Neutrophil (primary cell): ENCODE results near the gene CACNG1.

Source experiments
- H3K27ac ChIP-seq: fragments of 200-600 bp; sonication (generic); 2 replicates; pipeline ENCODE4 v1.5.1; 2016; ENCODE audit warnings: mild to moderate bottlenecking, moderate library complexity
- H3K27me3 ChIP-seq: fragments of 200-600 bp; sonication (generic); 2 replicates; pipeline ENCODE4 v1.6.0; 2016; ENCODE audit warnings: mild to moderate bottlenecking
- H3K36me3 ChIP-seq: fragments of 200-600 bp; sonication (generic); 2 replicates; pipeline ENCODE4 v1.5.1; 2017
- H3K4me1 ChIP-seq, 2 experiments: fragments of 200-600 bp in 1 of 2; sonication (generic) in 1 of 2; 1 replicate in 1 of 2; 2 replicates in 1 of 2; pipeline versions ENCODE4 v1.5.1 to v1.6.1; 2013 to 2016; ENCODE audit warnings: low read depth in 1 of 2, low read length in 1 of 2, mild to moderate bottlenecking in 1 of 2, moderate library complexity in 1 of 2; ENCODE audit not compliant: control insufficient read depth in 1 of 2, insufficient read depth in 1 of 2
- H3K4me3 ChIP-seq, 2 experiments: fragments of 200-600 bp in 1 of 2; sonication (generic) in 1 of 2; 1 replicate in 1 of 2; 2 replicates in 1 of 2; pipeline ENCODE4 v1.5.1; 2013 to 2016; ENCODE audit warnings: low read depth in 1 of 2, low read length in 1 of 2, mild to moderate bottlenecking in 1 of 2, moderate library complexity in 1 of 2
- H3K9me3 ChIP-seq: fragments of 200-600 bp; sonication (generic); 2 replicates; pipeline ENCODE4 v1.5.1; 2016
- CTCF ChIP-seq: fragments of 200-600 bp; sonication (generic); IDR thresholded peaks from 2 replicates; pipeline ENCODE4 v1.5.1; 2016; ENCODE audit warnings: antibody characterized with exemption

CACNG1 gene

GRCh38 chr17:67004181-67004580 is 40.2 kb upstream of the CACNG1 start:
- Histone ChIP-seq H3K27ac (no peak overlapping the region), H3K36me3 (no peaks in the 10 kb centered on the region), H3K9me3 (no peaks in the 10 kb centered on the region), H3K4me3 (no peak overlapping the region), H3K4me1 (no peaks in the 10 kb centered on the region), H3K27me3 (no peaks in the 10 kb centered on the region)
- TF ChIP-seq CTCF: no peak

- Histone ChIP-seq H3K27ac (no peak overlapping the region), H3K4me3 (no peak overlapping the region), H3K27me3 (no peaks in the 10 kb centered on the region), H3K9me3 (no peaks in the 10 kb centered on the region), H3K36me3 (no peaks in the 10 kb centered on the region), H3K4me1 (no peaks in the 10 kb centered on the region)
- no peak for TF ChIP-seq CTCF
Measured at GRCh38 chr17:67007266-67007665, 37.1 kb upstream of the CACNG1 start.

GRCh38 chr17:67008101-67008500 is 36.3 kb upstream of the CACNG1 start:
- no peaks in the 10 kb centered on the region for H3K36me3 ChIP-seq

GRCh38 chr17:67011527-67012175 is 32.7 kb upstream of the CACNG1 start:
- H3K4me1 ChIP-seq: no peaks in the 10 kb centered on the region
- no peak overlapping the region for H3K4me3 ChIP-seq
- H3K27ac ChIP-seq: no peak overlapping the region
- H3K27me3 ChIP-seq: no peaks in the 10 kb centered on the region
- H3K36me3 ChIP-seq: no peaks in the 10 kb centered on the region
- TF ChIP-seq CTCF: no peak
- H3K9me3 ChIP-seq: no peaks in the 10 kb centered on the region

More at GRCh38 chr17:67008101-67008500, 36.3 kb upstream of the CACNG1 start:
- H3K27me3 ChIP-seq: no peaks in the 10 kb centered on the region
- H3K9me3 ChIP-seq: no peaks in the 10 kb centered on the region
- no peak for TF ChIP-seq CTCF
- no peaks in the 10 kb centered on the region for H3K4me1 ChIP-seq
- no peak overlapping the region for H3K4me3 ChIP-seq
- H3K27ac ChIP-seq: no peak overlapping the region

- no peak for TF ChIP-seq CTCF
- Histone ChIP-seq H3K36me3 (no peaks in the 10 kb centered on the region), H3K27me3 (no peaks in the 10 kb centered on the region), H3K4me1 (no peaks in the 10 kb centered on the region), H3K9me3 (no peaks in the 10 kb centered on the region), H3K27ac (no peak overlapping the region), H3K4me3 (no peak overlapping the region)
Measured at GRCh38 chr17:67013891-67014290, 30.5 kb upstream of the CACNG1 start.
